OCI-M2 (cell line): Measurements from ENCODE around the gene TBC1D16.

Experiments used
- DNase-seq: peaks from one replicate; lab custom pipeline; 2025; ENCODE audit not compliant: unreplicated experiment; lab: John Stamatoyannopoulos, UW

The TBC1D16 gene

GRCh38 chr17:80035687-80035936, at the start of gene TBC1D16:
Gene TBC1D16, minus strand, starts transcription at chr17:80035872. Its CDS starts 22,325 bp downstream, at chr17:80013547.
- DNase-seq, result no peak

DNA sequence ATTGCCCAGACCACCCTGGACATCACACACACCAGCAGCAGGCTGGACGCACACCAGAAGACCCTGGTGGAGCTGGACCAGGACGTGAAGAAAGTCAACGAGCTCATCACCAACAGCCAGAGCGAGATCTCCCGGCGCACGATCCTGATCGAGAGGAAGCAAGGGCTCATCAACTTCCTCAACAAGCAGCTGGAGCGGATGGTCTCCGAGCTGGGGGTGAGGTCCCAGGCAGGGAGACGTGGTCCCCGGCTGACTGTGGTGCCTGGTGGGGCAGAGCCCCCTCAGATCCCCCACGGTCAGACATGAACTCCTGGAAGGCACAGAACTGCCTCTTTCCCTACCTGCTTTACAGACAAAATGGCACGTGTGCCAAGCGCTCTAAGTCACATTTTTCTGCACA, 49.1 kb upstream of the TBC1D16 start:
- no peak for DNase-seq

DNA sequence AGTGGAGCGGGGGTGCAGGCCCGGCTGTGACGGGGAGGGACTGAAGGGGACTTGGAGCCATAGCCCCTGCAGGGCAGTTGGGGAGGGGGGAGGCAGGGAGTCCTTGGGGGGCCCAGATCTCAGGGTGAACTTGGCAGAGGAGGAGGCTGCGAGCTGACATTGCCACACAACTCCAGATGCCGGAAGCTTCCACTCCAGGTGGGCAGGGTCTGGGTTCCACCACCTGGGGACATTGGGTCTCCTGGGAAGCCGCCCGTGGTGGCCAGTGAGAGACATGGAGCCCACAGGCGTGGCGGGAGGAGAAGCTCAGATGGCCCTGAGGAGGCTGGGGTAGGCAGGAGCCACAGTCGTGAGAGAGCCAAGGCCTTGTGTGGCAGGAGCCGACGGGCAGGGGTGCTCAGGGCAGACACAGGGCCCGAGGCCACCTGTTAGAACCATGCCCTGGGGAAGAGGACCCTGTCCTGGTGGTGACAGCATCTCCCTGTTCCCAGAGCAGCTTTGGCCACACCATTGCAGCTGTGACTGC, 47.5 kb upstream of the TBC1D16 start:
- no peak for DNase-seq

- DNase-seq, result peak; percentile 25
Measured at GRCh38 chr17:80082403-80083135, 46.9 kb upstream of the TBC1D16 start.

GRCh38 chr17:80081596-80081995, 45.9 kb upstream of the TBC1D16 start:
- DNase-seq, result no peak

DNA sequence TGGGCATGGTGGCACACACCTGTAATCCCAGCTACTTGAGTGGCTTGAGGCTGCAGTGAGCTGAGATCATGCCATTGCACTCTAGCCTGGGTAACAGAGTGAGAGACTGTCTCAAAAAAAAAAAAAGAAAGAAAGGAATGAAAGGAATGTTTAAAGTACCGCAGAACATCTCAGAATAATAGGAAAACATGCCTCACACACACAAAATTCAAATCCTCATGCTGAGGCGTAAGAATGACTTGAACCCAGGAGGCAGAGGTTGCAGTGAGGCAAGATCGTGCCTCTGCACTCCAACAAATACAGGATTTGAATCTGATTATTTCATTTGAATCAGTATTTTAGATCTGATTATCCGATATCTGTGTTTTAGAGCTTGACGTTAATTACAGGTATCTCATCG, 44.4 kb upstream of the TBC1D16 start:
- no peak for DNase-seq

DNA sequence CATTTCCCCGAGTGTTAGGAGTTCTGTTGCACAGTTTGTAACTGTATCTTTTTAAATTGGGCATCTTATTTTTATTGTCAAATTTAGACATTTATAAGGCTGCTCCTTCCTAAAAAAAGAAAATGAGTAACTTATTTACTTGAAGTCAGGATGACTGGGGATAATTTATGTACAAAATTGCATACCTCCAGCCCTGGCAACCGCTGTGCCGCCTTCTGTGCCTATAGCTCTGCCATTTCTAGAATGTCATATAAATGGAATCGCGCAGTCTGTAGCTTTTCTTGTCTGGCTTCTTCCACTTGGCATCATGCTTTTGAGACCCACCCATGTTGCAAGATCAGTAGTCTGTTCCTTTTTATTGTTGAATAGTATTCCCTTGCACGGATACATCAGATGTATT, 36.7 kb upstream of the TBC1D16 start:
- DNase-seq, result no peak

DNA sequence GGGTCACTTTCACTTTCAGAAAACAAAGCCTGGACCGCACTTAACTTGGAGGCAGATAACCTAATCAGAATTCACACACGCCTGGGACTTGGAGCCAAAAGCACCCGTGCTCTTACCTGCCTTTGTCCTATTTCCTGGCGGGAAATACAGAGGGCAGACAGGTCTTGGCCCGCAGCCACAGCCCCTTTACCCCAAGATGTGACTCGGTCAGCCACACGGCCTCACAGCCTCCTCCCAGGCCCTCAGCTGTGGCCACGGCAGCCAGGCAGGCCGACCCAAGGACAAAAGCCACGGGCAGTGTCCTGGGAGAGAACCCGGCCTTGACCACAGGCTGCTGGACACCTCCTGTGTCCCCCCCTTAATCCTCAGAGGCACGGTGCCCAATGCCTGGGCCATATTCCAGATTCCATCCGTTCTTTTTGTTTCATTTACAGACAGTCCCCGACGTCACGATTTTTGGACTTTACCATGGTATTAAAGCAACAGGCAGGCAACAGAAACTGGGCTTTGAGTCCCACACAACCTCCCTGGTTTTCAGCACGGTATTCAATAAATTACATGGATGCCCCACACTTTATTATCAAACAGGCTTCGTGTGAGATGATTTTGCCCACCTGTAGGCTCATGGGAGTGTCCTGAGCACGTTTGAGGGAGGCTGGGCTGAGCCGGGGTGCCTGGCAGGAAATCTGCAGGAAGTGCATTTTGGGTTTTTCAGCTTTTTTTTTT, 35.6 kb upstream of the TBC1D16 start:
- DNase-seq, result no peak

GRCh38 chr17:80070375-80071115, 34.9 kb upstream of the TBC1D16 start:
- DNase-seq, result no peak

- no peak for DNase-seq
Measured at GRCh38 chr17:80068301-80069222, 32.9 kb upstream of the TBC1D16 start.

DNA sequence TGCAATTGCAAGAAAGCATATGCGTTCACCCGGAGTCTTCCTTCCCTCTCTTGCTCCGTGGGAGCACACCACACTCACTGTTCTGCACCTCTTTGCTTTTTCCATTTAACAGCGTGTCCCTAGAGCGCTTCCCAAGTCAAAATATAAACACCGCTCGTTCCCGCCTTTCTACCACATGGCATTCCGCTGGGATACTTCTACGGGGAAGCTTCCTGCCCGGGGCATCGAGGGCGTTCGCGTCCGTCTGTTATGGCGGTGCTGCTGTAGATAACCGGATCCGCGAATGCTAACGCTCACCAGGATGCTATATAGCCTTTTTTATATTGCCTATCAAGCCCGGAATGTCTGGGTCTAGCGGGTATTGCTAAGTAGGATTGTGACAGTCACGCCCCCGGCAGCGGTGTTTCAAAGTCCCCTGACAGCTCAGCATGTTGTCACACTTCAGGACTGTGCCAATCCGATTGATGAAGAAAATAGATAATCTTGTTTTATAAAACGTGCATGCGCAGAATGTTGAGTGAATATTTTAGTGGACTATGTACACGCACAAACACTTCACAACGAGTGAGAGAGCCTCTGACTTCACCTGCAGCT, 31.8 kb upstream of the TBC1D16 start:
- no peak for DNase-seq

GRCh38 chr17:80065478-80066170, 30.0 kb upstream of the TBC1D16 start:
- DNase-seq, result no peak

GRCh38 chr17:80064696-80065095, 29.0 kb upstream of the TBC1D16 start:
- DNase-seq, result no peak

DNA sequence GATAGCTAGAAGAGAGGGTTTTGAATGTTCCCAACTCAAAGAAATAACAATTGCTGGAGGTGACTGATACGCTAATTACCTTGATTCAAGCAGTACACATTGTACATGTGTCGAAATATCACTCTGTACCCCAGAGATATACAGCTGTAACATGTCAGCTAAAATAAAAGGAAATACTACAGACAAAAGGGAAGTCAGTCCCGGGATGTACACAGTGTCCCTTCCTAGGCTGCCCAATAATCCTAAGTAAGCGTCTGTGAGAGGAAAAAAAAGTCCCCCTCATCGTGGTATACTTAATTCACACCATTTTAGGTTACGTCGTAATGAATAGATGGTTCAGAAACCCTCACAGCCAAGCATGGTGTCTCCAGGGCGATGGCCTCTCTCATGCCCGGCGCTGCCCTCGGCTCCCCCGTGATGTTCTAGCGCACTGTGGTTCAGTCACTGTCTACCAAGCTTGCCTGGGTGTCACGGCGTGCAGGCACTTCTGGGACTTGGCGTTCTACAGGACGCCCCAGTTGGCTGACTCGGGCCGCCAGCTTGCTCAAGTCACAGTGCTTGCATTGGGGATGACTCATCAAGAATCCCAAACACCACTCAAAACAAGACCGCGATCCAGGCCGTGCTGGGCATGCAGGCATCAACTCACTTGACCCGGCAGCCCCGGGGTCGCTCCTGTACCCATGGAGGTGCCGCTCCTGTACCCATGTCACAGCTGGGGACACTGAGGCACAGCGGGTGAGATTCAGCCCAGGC, 28.3 kb upstream of the TBC1D16 start:
- no peak for DNase-seq

- no peak for DNase-seq
Measured at GRCh38 chr17:80061421-80061820, 25.7 kb upstream of the TBC1D16 start.

GRCh38 chr17:80060644-80061043, 25.0 kb upstream of the TBC1D16 start:
- no peak for DNase-seq

- DNase-seq, result no peak
Measured at GRCh38 chr17:80058311-80058955, 22.8 kb upstream of the TBC1D16 start.

GRCh38 chr17:80055597-80055996, 19.9 kb upstream of the TBC1D16 start:
- DNase-seq, result no peak

GRCh38 chr17:80053102-80053501, 17.4 kb upstream of the TBC1D16 start:
- no peak for DNase-seq
